HCT116 (cell line): ENCODE data around the gene LGI1. TPM values are rescaled to one million over a fixed set of nuclear protein-coding genes. Genes with fewer than 3 reads are reported as not detected.
A peak's percentile ranks its signal among the peaks of the same experiment; 100 is the strongest.

Experiments used
- ATAC-seq: fragments of 200-7000 bp; cut with Tn5 transposase; 2 replicates; pipeline ENCODE4 v1.9.1; 2020; ENCODE audit warnings: mild to moderate bottlenecking, moderate library complexity
- BruUV-seq: library from RNA; stranded (reverse); fragments of 400-500 nt; replicated peaks from 2 replicates; lab custom pipeline; 2021; lab: Mats Ljungman, UMichigan
- CTCF ChIA-PET: fragments of 300-600 bp; sonication (Branson Sonifier 250); formaldehyde crosslinking; loops from one replicate; lab custom pipeline; 2021; ENCODE audit warnings: antibody characterized with exemption; lab: Charles Lee
- POLR2A ChIA-PET: fragments of 300-600, 350-600 bp; sonication (Branson Sonifier 250); formaldehyde crosslinking; loops from one replicate; lab custom pipeline; 2021; ENCODE audit warnings: antibody characterized with exemption; lab: Charles Lee
- RAD21 ChIA-PET, 2 experiments: fragments of 300-600 bp; sonication (Branson Sonifier 250); formaldehyde crosslinking; loops; one replicate each; lab custom pipeline; 2023; ENCODE audit warnings: low total read pairs in 2 of 2; ENCODE audit not compliant: uncharacterized antibody in 2 of 2, unreplicated experiment in 2 of 2, low non-redundant PET in 1 of 2; lab: Charles Lee
- DNase-seq: peaks from one replicate; pipeline ENCODE4 v3.0.0-alpha.2; 2010; ENCODE audit warnings: low read depth, low spot score
- H2AFZ ChIP-seq: fragments of 200-600 bp; shearing (Covaris generic), sonication (generic); 2 replicates; pipeline ENCODE4 v1.6.1; 2017; ENCODE audit warnings: low read depth, mixed run types, mixed read lengths, antibody characterized with exemption, low read length; ENCODE audit not compliant: poor library complexity, severe bottlenecking
- H3K27ac ChIP-seq: 2 replicates; pipeline ENCODE4 v1.5.1; 2012; ENCODE audit warnings: low read depth, low read length
- H3K27me3 ChIP-seq: fragments of 200-600 bp; sonication (generic); 2 replicates; pipeline ENCODE4 v1.6.1; 2016; ENCODE audit warnings: mixed run types, low read length, mixed read lengths; ENCODE audit not compliant: insufficient read depth
- H3K36me3 ChIP-seq, 2 experiments: fragments of 200-500 bp in 1 of 2; fragments of 200-600 bp in 1 of 2; sonication (Bioruptor generic) in 1 of 2; sonication (generic) in 1 of 2; 2 replicates each; pipeline versions ENCODE4 v1.5.1 to v1.6.1; 2014 to 2016; ENCODE audit warnings: low read length in 2 of 2, inconsistent platforms in 1 of 2, mixed read lengths in 1 of 2, mixed run types in 1 of 2; ENCODE audit not compliant: insufficient read depth in 2 of 2, control insufficient read depth in 1 of 2
- H3K4me1 ChIP-seq, 2 experiments: fragments of 200-600 bp in 1 of 2; sonication (generic) in 1 of 2; 2 replicates each; pipeline versions ENCODE4 v1.5.1 to v1.6.1; 2012 to 2017; ENCODE audit warnings: low read length in 2 of 2, inconsistent platforms in 1 of 2, mild to moderate bottlenecking in 1 of 2, mixed read lengths in 1 of 2, mixed run types in 1 of 2, moderate library complexity in 1 of 2; ENCODE audit not compliant: insufficient read depth in 2 of 2, control insufficient read depth in 1 of 2
- H3K4me2 ChIP-seq: fragments of 200-600 bp; sonication (generic); 2 replicates; pipeline ENCODE4 v1.6.1; 2017; ENCODE audit warnings: mixed run types, low read length, mixed read lengths
- H3K4me3 ChIP-seq, 2 experiments: fragments of 200-600 bp in 1 of 2; sonication (generic) in 1 of 2; replicated peaks in 1 of 2; 2 replicates each; pipeline ENCODE4 v1.5.1; 2011 to 2016; ENCODE audit warnings: low read length in 2 of 2, control low read depth in 1 of 2, low read depth in 1 of 2, mild to moderate bottlenecking in 1 of 2, mixed read lengths in 1 of 2, mixed run types in 1 of 2
- H3K79me2 ChIP-seq: fragments of 200-600 bp; sonication (generic); 2 replicates; pipeline ENCODE4 v1.6.1; 2017; ENCODE audit warnings: mild to moderate bottlenecking, mixed run types, low read length, moderate library complexity, mixed read lengths; ENCODE audit not compliant: insufficient read depth
- H3K9ac ChIP-seq: fragments of 200-600 bp; sonication (generic); 2 replicates; pipeline ENCODE4 v1.6.1; 2016; ENCODE audit warnings: low read length, mixed read lengths
- H3K9me2 ChIP-seq: fragments of 200-600 bp; sonication (generic), shearing (Covaris generic); 2 replicates; pipeline ENCODE4 v1.6.1; 2017; ENCODE audit warnings: mixed run types, mild to moderate bottlenecking, moderate library complexity; ENCODE audit not compliant: insufficient read depth
- H3K9me3 ChIP-seq, 2 experiments: fragments of 200-500 bp in 1 of 2; fragments of 200-600 bp in 1 of 2; sonication (Bioruptor generic) in 1 of 2; sonication (generic) in 1 of 2; 2 replicates each; pipeline ENCODE4 v1.6.1; 2014 to 2017; ENCODE audit warnings: low read length in 2 of 2, mixed read lengths in 2 of 2, inconsistent platforms in 1 of 2, low read depth in 1 of 2, mild to moderate bottlenecking in 1 of 2, mixed run types in 1 of 2, moderate library complexity in 1 of 2; ENCODE audit not compliant: control insufficient read depth in 1 of 2, insufficient read depth in 1 of 2
- H4K20me1 ChIP-seq: fragments of 200-600 bp; sonication (generic), shearing (Covaris generic); 2 replicates; pipeline ENCODE4 v1.6.1; 2017; ENCODE audit warnings: mixed run types, mild to moderate bottlenecking, moderate library complexity; ENCODE audit not compliant: insufficient read depth
- CBX3 ChIP-seq: IDR thresholded peaks from 2 replicates; pipeline ENCODE4 v1.6.1; 2012; ENCODE audit warnings: low read depth
- CTCF ChIP-seq, 3 experiments: fragments of 200-600 bp in 1 of 3; sonication (generic) in 1 of 3; IDR thresholded peaks in 2 of 3; conservative IDR thresholded peaks in 1 of 3; 2 replicates each; pipeline ENCODE4 v1.5.1; 2012 to 2017; ENCODE audit warnings: low read depth in 2 of 3, low read length in 2 of 3, antibody characterized with exemption in 1 of 3, borderline replicate concordance in 1 of 3, control low read depth in 1 of 3, mild to moderate bottlenecking in 1 of 3, mixed read lengths in 1 of 3, mixed run types in 1 of 3, moderate library complexity in 1 of 3; ENCODE audit not compliant: insufficient read depth in 1 of 3
- POLR2A ChIP-seq: IDR thresholded peaks from 2 replicates; pipeline ENCODE4 v1.7.0; 2011; ENCODE audit warnings: borderline replicate concordance; ENCODE audit not compliant: insufficient read depth, insufficient read length; ENCODE audit errors: extremely low read depth
- RAD21 ChIP-seq: IDR thresholded peaks from 2 replicates; pipeline ENCODE4 v1.6.1; 2012; ENCODE audit warnings: low read depth, mild to moderate bottlenecking
- TCF7L2 ChIP-seq: IDR thresholded peaks from 2 replicates; pipeline ENCODE4 v1.7.0; 2011; ENCODE audit warnings: borderline replicate concordance, inconsistent platforms; ENCODE audit not compliant: insufficient read depth, insufficient read length; ENCODE audit errors: extremely low read depth
- YY1 ChIP-seq: IDR thresholded peaks from 2 replicates; pipeline ENCODE4 v1.6.1; 2011; ENCODE audit warnings: low read length, low read depth, moderate library complexity, mild to moderate bottlenecking; ENCODE audit not compliant: insufficient replicate concordance; ENCODE audit errors: extremely low read depth
- intact Hi-C: fragments of 100-400 bp; cut with micrococcal nuclease; formaldehyde crosslinking; loops from 2 replicates; pipeline ENCODE4 v1.10.0; 2022
- total RNA-seq: library from RNA; stranded (reverse); gene quantifications from one replicate; pipeline ENCODE4 v1.2.1, GENCODE V29; 2021; ENCODE audit not compliant: unreplicated experiment

The LGI1 gene
- total RNA-seq, 1 experiment from 2014 or later = not detected

- DNase-seq (no peak), ATAC-seq (peak; percentile 48)
- Histone ChIP-seq H3K4me3 (no peak overlapping the region), H3K4me2 (peak overlapping the region; percentile 68), H3K4me1 (peaks cover 6 to 50% of the 10 kb centered on the region in 2 experiments; a peak in 3 of 4 replicates), H2AFZ (peak overlapping the region; percentile 99), H3K79me2 (no peaks in the 10 kb centered on the region), H4K20me1 (no peaks in the 10 kb centered on the region), H3K27me3 (no peaks in the 10 kb centered on the region), H3K9me3 (no peaks in the 10 kb centered on the region), H3K9me2 (no peaks in the 10 kb centered on the region), H3K27ac (no peak overlapping the region), H3K36me3 (no peaks in the 10 kb centered on the region), H3K9ac (no peak overlapping the region)
- no TSS peak for BruUV-seq
- POLR2A ChIA-PET = interaction anchor here (2.5 kb wide), 1 partner anchor 71 kb away, joined by 10 read pairs; no protein-coding TSS in a partner anchor
- intact Hi-C loops = loop anchor here (1.0 to 2.0 kb wide), 2 partner anchors 70 to 261 kb away; no protein-coding TSS in a partner anchor
- TF ChIP-seq CBX3 (no peak), RAD21 (peak; percentile 59), CTCF (IDR thresholded peaks at IDR 0.05 in 2 of 3, conservative IDR thresholded peaks at IDR 0.05 in 1 of 3; ENCODE audit: borderline replicate concordance in 1 of 3, insufficient read depth in 1 of 3, low read depth in 2 of 3, low read length in 2 of 3) (peak in 1 of 3 experiments; percentile 36; a peak in 1 of 6 replicates), TCF7L2 (no peak), YY1 (no peak), POLR2A (peak; percentile 28)
- CTCF ChIA-PET = interaction anchor here (0.9 to 4.7 kb wide), 15 partner anchors 8 to 629 kb away, joined by 3 to 92 read pairs (median 4); partner anchors contain the start of genes CEP55 and FRA10AC1
- RAD21 ChIA-PET = interaction anchor here (1.3 to 1.4 kb wide), 3 partner anchors 69 to 70 kb away, joined by 3 to 7 read pairs (median 5); no protein-coding TSS in a partner anchor
Observed at GRCh38 chr10:93815304-93816096, 57.8 kb downstream of the LGI1 start.
